ENCODE results near the gene GPR78. TPM values are rescaled to one million over a fixed set of nuclear protein-coding genes. Genes with fewer than 3 reads are reported as not detected.

Gene GPR78
- total and polyA plus RNA-seq, 2 of the 13 experiments (the other 11 are each of a cell fraction or from before 2014, with no cell fraction given), result 0.01 to 0.07 TPM

GRCh38 chr4:8580321-8581093, at the start of gene GPR78 (continued):
- TF ChIP-seq ZNF318 (CRISPR knock-in tag; IDR thresholded peaks at IDR 0.05) (no peak), ZFP82 (CRISPR knock-in tag; IDR thresholded peaks at IDR 0.05; ENCODE audit: borderline replicate concordance) (peak; percentile 40; the same call in 1 of the 2 replicates), ZNF367 (CRISPR knock-in tag; IDR thresholded peaks at IDR 0.05; ENCODE audit: borderline replicate concordance) (no peak; the same call in 1 of the 2 replicates), RNF2 (conservative IDR thresholded peaks at IDR 0.05; ENCODE audit: low read depth) (no peak), MBD4 (IDR thresholded peaks at IDR 0.05; ENCODE audit: borderline replicate concordance, low read length) (no peak), BRF2 (CRISPR knock-in tag; IDR thresholded peaks at IDR 0.05) (no peak), PHF5A (CRISPR knock-in tag; IDR thresholded peaks at IDR 0.05; ENCODE audit: low read depth, unreplicated experiment) (no peak), ZNF83 (CRISPR knock-in tag; IDR thresholded peaks at IDR 0.05; ENCODE audit: borderline replicate concordance) (no peak), DMAP1 (CRISPR knock-in tag; IDR thresholded peaks at IDR 0.05) (no peak), ZBTB8A (CRISPR knock-in tag; IDR thresholded peaks at IDR 0.05; ENCODE audit: borderline replicate concordance, low read depth) (no peak), ZNF230 (CRISPR knock-in tag; IDR thresholded peaks at IDR 0.05) (no peak), ZNF142 (CRISPR knock-in tag; IDR thresholded peaks at IDR 0.05) (0 out of 2 replicates have a peak, but pooled peaks have one; percentile 44), ZNF672 (CRISPR knock-in tag; IDR thresholded peaks at IDR 0.05) (no peak), ZNF780A (CRISPR knock-in tag; IDR thresholded peaks at IDR 0.05) (0 out of 2 replicates have a peak, but pooled peaks have one; percentile 38)
